Measurements from ENCODE around the gene LDHB. TPM values are rescaled to one million over a fixed set of nuclear protein-coding genes. Genes with fewer than 3 reads are reported as not detected.

The LDHB gene
- total RNA-seq, 2 donors from 2014 or later: 89.6 to 165 TPM

DNA sequence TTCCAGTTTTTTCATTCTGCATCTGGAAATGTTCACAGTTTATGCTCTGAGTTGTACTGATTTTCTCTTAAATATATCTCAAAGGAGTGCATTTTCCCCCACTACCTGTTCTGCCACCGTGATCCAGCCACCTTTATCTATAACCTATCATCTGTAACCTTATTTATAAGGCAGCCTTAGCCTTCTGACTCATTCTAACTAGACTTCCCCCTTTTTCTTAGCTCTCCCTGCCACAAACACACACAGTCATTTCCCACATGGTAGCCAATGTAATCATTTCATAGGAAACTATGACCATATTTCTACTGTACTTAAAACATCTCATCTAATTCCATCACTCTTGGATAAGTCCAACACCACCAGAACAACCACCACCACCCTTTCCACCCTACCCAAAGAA, 42.2 kb downstream of the LDHB start:
- H3K27ac ChIP-seq: no peak overlapping the region
- DNase-seq (ENCODE audit: low spot score) (no peak), ATAC-seq (ENCODE audit: insufficient number of reproducible peaks, low FRiP score, low read depth) (no peak)
- H3K27me3 ChIP-seq (replicated peaks; ENCODE audit: insufficient read depth): no peaks in the 10 kb centered on the region
- H3K9me3 ChIP-seq: no peaks in the 10 kb centered on the region
- TF ChIP-seq, protein P1, sequence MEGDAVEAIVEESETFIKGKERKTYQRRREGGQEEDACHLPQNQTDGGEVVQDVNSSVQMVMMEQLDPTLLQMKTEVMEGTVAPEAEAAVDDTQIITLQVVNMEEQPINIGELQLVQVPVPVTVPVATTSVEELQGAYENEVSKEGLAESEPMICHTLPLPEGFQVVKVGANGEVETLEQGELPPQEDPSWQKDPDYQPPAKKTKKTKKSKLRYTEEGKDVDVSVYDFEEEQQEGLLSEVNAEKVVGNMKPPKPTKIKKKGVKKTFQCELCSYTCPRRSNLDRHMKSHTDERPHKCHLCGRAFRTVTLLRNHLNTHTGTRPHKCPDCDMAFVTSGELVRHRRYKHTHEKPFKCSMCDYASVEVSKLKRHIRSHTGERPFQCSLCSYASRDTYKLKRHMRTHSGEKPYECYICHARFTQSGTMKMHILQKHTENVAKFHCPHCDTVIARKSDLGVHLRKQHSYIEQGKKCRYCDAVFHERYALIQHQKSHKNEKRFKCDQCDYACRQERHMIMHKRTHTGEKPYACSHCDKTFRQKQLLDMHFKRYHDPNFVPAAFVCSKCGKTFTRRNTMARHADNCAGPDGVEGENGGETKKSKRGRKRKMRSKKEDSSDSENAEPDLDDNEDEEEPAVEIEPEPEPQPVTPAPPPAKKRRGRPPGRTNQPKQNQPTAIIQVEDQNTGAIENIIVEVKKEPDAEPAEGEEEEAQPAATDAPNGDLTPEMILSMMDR (IDR thresholded peaks at IDR 0.05): no peak
- no peaks in the 10 kb centered on the region for H3K36me3 ChIP-seq
- no peak overlapping the region for H3K4me3 ChIP-seq
- peaks cover 6 to 11% of the 10 kb centered on the region in 2 donors for H3K4me1 ChIP-seq (ENCODE audit: control insufficient read depth in 1 of 2, low read depth in 2 of 2)

- H3K27ac ChIP-seq: no peak overlapping the region
- TF ChIP-seq, protein P1 (IDR thresholded peaks at IDR 0.05): no peak
- H3K4me3 ChIP-seq: no peak overlapping the region
- ATAC-seq (ENCODE audit: insufficient number of reproducible peaks, low FRiP score, low read depth) (no peak), DNase-seq (ENCODE audit: low spot score) (no peak)
- H3K36me3 ChIP-seq: no peaks in the 10 kb centered on the region
- no peaks in the 10 kb centered on the region for H3K9me3 ChIP-seq
- H3K27me3 ChIP-seq (replicated peaks; ENCODE audit: insufficient read depth): no peaks in the 10 kb centered on the region
- peaks cover 6 to 11% of the 10 kb centered on the region in 2 donors for H3K4me1 ChIP-seq (ENCODE audit: control insufficient read depth in 1 of 2, low read depth in 2 of 2)
Measured at GRCh38 chr12:21614506-21614905, 43.1 kb downstream of the LDHB start.

DNA sequence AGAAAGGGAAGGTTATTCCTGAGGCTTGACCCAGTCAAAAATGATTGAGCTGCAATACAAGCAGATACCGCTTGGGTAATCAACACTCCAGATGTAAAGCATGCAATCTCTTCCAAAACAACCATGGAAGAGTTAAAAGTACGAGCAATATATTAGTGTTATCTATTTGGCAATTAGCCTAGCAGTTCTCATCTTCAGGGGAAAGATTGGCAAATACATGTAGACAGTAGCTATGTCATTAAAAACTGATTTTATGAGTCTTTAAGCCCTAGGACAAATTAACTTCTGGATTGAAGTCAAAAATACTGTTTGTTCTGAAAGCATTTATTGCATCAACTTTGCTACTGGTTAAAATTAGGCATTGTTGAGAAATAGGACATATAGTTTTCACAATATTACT, 43.7 kb downstream of the LDHB start:
- no peak overlapping the region for H3K27ac ChIP-seq
- H3K27me3 ChIP-seq (replicated peaks; ENCODE audit: insufficient read depth): no peaks in the 10 kb centered on the region
- TF ChIP-seq, protein P1 (IDR thresholded peaks at IDR 0.05): no peak
- no peaks in the 10 kb centered on the region for H3K36me3 ChIP-seq
- H3K4me3 ChIP-seq: no peak overlapping the region
- ATAC-seq (ENCODE audit: insufficient number of reproducible peaks, low FRiP score, low read depth): no peak
- DNase-seq (ENCODE audit: low spot score): no peak
- peaks cover 6 to 11% of the 10 kb centered on the region in 2 donors for H3K4me1 ChIP-seq (ENCODE audit: control insufficient read depth in 1 of 2, low read depth in 2 of 2)
- H3K9me3 ChIP-seq: no peaks in the 10 kb centered on the region

DNA sequence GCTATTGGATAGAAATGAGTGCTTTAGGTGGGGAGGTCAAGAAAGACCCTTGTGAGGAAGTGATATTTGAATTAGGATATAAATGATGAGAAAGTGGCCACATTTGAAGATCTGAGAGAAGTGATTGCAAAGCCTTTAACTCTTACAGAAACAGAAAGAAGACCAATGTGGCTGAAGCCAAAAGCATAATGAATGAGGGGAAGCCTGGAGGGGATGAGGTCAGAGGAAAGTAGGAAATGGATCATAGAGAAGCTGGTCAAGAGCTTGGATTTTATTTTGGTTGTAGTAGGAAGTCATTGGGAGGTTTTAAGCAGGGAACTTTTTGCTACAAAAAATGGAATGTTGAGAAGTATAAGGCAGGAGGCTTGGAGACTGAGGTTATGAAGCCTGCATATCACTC, 49.4 kb downstream of the LDHB start:
- DNase-seq (ENCODE audit: low spot score) (no peak), ATAC-seq (ENCODE audit: insufficient number of reproducible peaks, low FRiP score, low read depth) (no peak)
- Histone ChIP-seq H3K9me3 (no peaks in the 10 kb centered on the region), H3K27ac (no peak overlapping the region), H3K36me3 (no peaks in the 10 kb centered on the region), H3K4me1 (ENCODE audit: control insufficient read depth in 1 of 2, low read depth in 2 of 2) (no peaks in the 10 kb centered on the region), H3K4me3 (no peak overlapping the region), H3K27me3 (replicated peaks; ENCODE audit: insufficient read depth) (no peaks in the 10 kb centered on the region)
- TF ChIP-seq, protein P1 (IDR thresholded peaks at IDR 0.05): no peak

DNA sequence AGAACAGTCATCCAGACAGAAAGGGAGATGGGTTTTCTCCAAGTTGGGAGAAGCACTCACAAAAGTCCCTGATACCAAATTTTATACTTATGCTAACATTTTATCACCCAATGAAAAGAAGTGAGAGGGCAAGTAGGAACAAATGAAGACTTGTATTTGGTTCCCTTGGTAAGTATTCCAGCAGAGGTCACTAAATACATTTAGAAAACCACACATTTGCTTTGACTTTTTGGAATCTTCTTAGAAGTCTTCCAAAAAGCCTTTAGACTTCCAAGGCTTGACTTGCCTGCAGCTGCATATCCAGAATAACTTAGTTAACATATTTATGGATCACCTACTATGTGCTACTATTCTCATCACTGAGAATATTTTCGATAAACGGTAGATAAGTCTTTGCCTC, 49.9 kb downstream of the LDHB start:
- no peaks in the 10 kb centered on the region for H3K27me3 ChIP-seq (replicated peaks; ENCODE audit: insufficient read depth)
- no peak for ATAC-seq (ENCODE audit: insufficient number of reproducible peaks, low FRiP score, low read depth)

More for the DNA sequence above, 49.9 kb downstream of the LDHB start:
- H3K4me1 ChIP-seq (ENCODE audit: control insufficient read depth in 1 of 2, low read depth in 2 of 2): no peaks in the 10 kb centered on the region
- TF ChIP-seq, protein P1 (IDR thresholded peaks at IDR 0.05): peak; percentile 13
- H3K9me3 ChIP-seq: no peaks in the 10 kb centered on the region
- DNase-seq (ENCODE audit: low spot score): no peak
- H3K27ac ChIP-seq: no peak overlapping the region
- H3K4me3 ChIP-seq: no peak overlapping the region
- no peaks in the 10 kb centered on the region for H3K36me3 ChIP-seq

Measured in thoracic aorta (tissue), 2 donors.